IMR-90 (cell line): ENCODE data around the gene RB1. TPM values are rescaled to one million over a fixed set of nuclear protein-coding genes. Genes with fewer than 3 reads are reported as not detected.

Source experiments
- ATAC-seq: fragments of 200-7000 bp; cut with Tn5 transposase; 2 replicates; pipeline ENCODE4 v1.9.1; 2020; ENCODE audit warnings: low read depth, mild to moderate bottlenecking, moderate library complexity
- BruUV-seq: library from RNA; stranded (reverse); fragments of 400-500 nt; replicated peaks from 2 replicates; lab custom pipeline; 2021; lab: Mats Ljungman, UMichigan
- CTCF ChIA-PET: fragments of 300-600 bp; formaldehyde crosslinking; extraction: SDS; loops from one replicate; lab custom pipeline; 2021; ENCODE audit warnings: antibody characterized with exemption; lab: Yijun Ruan, JAX
- POLR2A ChIA-PET: fragments of 300-600 bp; sonication (Branson Sonifier 250); formaldehyde crosslinking; loops from one replicate; lab custom pipeline; 2022; ENCODE audit warnings: antibody characterized with exemption; ENCODE audit not compliant: unreplicated experiment; lab: Charles Lee
- DNase-seq: peaks from one replicate; pipeline ENCODE4 v3.0.0; 2013
- H2AFZ ChIP-seq: replicated peaks from 2 replicates; pipeline ENCODE3; 2013; ENCODE audit warnings: low read length, mild to moderate bottlenecking; ENCODE audit not compliant: poor library complexity
- H2AK5ac ChIP-seq: 2 replicates; pipeline ENCODE4 v1.6.1; 2013; ENCODE audit warnings: low read depth, low read length, inconsistent platforms
- H2AK9ac ChIP-seq: replicated peaks from 2 replicates; pipeline ENCODE3; 2013; ENCODE audit warnings: mild to moderate bottlenecking, low read depth, low read length, moderate library complexity; ENCODE audit not compliant: poor library complexity
- H2BK120ac ChIP-seq: 2 replicates; pipeline ENCODE4 v1.6.1; 2013; ENCODE audit warnings: low read depth, low read length, inconsistent platforms
- H2BK15ac ChIP-seq: 3 replicates; pipeline ENCODE4 v1.6.1; 2013; ENCODE audit warnings: low read depth, low read length, inconsistent platforms
- H2BK20ac ChIP-seq: 2 replicates; pipeline ENCODE4 v1.6.1; 2013; ENCODE audit warnings: low read depth, mild to moderate bottlenecking, inconsistent platforms, low read length, moderate library complexity
- H2BK5ac ChIP-seq: 2 replicates; pipeline ENCODE4 v1.6.1; 2013; ENCODE audit warnings: mild to moderate bottlenecking, low read depth, low read length, inconsistent platforms; ENCODE audit not compliant: poor library complexity, severe bottlenecking
- H3K14ac ChIP-seq: replicated peaks from 2 replicates; pipeline ENCODE4 v1.6.1; 2013; ENCODE audit warnings: low read depth, low read length, inconsistent platforms
- H3K18ac ChIP-seq: 2 replicates; pipeline ENCODE4 v1.6.1; 2013; ENCODE audit warnings: low read depth, low read length, control low read depth
- H3K23ac ChIP-seq: 2 replicates; pipeline ENCODE4 v1.6.1; 2013; ENCODE audit warnings: low read depth, low read length, inconsistent platforms
- H3K27ac ChIP-seq: 2 replicates; pipeline ENCODE4 v1.5.1; 2013; ENCODE audit warnings: mild to moderate bottlenecking, control low read depth, low read length; ENCODE audit not compliant: insufficient read depth
- H3K27me3 ChIP-seq: 2 replicates; pipeline ENCODE4 v1.6.1; 2013; ENCODE audit warnings: low read length; ENCODE audit not compliant: control insufficient read depth, insufficient read depth
- H3K36me3 ChIP-seq: 2 replicates; pipeline ENCODE4 v1.6.1; 2013; ENCODE audit warnings: low read length, mixed read lengths; ENCODE audit not compliant: control insufficient read depth, insufficient read depth
- H3K4ac ChIP-seq: 2 replicates; pipeline ENCODE4 v1.6.1; 2013; ENCODE audit warnings: low read depth, low read length, inconsistent platforms
- H3K4me1 ChIP-seq: 2 replicates; pipeline ENCODE4 v1.6.1; 2013; ENCODE audit warnings: low read length, mixed read lengths; ENCODE audit not compliant: control insufficient read depth, insufficient read depth
- H3K4me2 ChIP-seq: 2 replicates; pipeline ENCODE4 v1.6.1; 2013; ENCODE audit warnings: low read depth, mild to moderate bottlenecking, control low read depth, low read length, moderate library complexity
- H3K4me3 ChIP-seq: 2 replicates; pipeline ENCODE4 v1.5.1; 2013; ENCODE audit warnings: low read depth, mild to moderate bottlenecking, control low read depth, low read length, moderate library complexity; ENCODE audit not compliant: insufficient read depth
- H3K56ac ChIP-seq: 2 replicates; pipeline ENCODE4 v1.6.1; 2013; ENCODE audit warnings: low read length, inconsistent platforms; ENCODE audit not compliant: insufficient read depth; ENCODE audit errors: extremely low read depth
- H3K79me1 ChIP-seq, 2 experiments: 2 replicates each; pipeline ENCODE4 v1.6.1; 2013; ENCODE audit warnings: low read length in 2 of 2, inconsistent platforms in 1 of 2, low read depth in 1 of 2
- H3K9ac ChIP-seq: 2 replicates; pipeline ENCODE4 v1.6.1; 2013; ENCODE audit warnings: low read depth, low read length, control low read depth
- H3K9me1 ChIP-seq: 2 replicates; pipeline ENCODE4 v1.6.1; 2013; ENCODE audit warnings: low read length, inconsistent platforms; ENCODE audit not compliant: insufficient read depth
- H3K9me3 ChIP-seq: 2 replicates; pipeline ENCODE4 v1.6.1; 2013; ENCODE audit warnings: low read length; ENCODE audit not compliant: control insufficient read depth, insufficient read depth
- H4K20me1 ChIP-seq: 2 replicates; pipeline ENCODE4 v1.6.1; 2013; ENCODE audit warnings: low read length, inconsistent platforms; ENCODE audit not compliant: insufficient read depth
- H4K5ac ChIP-seq: 2 replicates; pipeline ENCODE4 v1.6.1; 2013; ENCODE audit warnings: mild to moderate bottlenecking, low read depth, low read length, control low read depth
- H4K8ac ChIP-seq, 2 experiments: 2 replicates each; pipeline ENCODE4 v1.6.1; 2013; ENCODE audit warnings: low read depth in 2 of 2, low read length in 2 of 2, control low read depth in 1 of 2, inconsistent platforms in 1 of 2
- H4K91ac ChIP-seq: 2 replicates; pipeline ENCODE4 v1.6.1; 2013; ENCODE audit warnings: low read depth, low read length, inconsistent platforms; ENCODE audit not compliant: insufficient read depth
- CEBPB ChIP-seq: IDR thresholded peaks from 2 replicates; pipeline ENCODE4 v1.6.1; 2012; ENCODE audit warnings: low read depth, low read length, improper control_type of control experiment
- CHD1 ChIP-seq: IDR thresholded peaks from 2 replicates; pipeline ENCODE4 v1.6.1; 2012; ENCODE audit warnings: low read depth, low read length, improper control_type of control experiment
- MAZ ChIP-seq: IDR thresholded peaks from 2 replicates; pipeline ENCODE4 v1.6.1; 2012; ENCODE audit warnings: low read depth, mild to moderate bottlenecking, low read length, improper control_type of control experiment, moderate library complexity, borderline replicate concordance
- MXI1 ChIP-seq: IDR thresholded peaks from 2 replicates; pipeline ENCODE4 v1.6.1; 2012; ENCODE audit warnings: low read depth, mild to moderate bottlenecking, low read length, moderate library complexity, borderline replicate concordance
- POLR2A ChIP-seq: IDR thresholded peaks from 2 replicates; pipeline ENCODE4 v1.6.1; 2012; ENCODE audit warnings: mild to moderate bottlenecking, low read depth, low read length
- dilution Hi-C: fragments of 300-500 bp; cut with HindIII; formaldehyde crosslinking; loops from one replicate; pipeline ENCODE4 v1.14.3; 2018; ENCODE audit warnings: low sequenced_read_pairs; ENCODE audit not compliant: unreplicated experiment
- in situ Hi-C: fragments of 300-500 bp; cut with MboI; formaldehyde crosslinking; loops from 3 replicates; pipeline ENCODE4 v1.14.3; 2019; ENCODE audit warnings: low sequenced_read_pairs, inconsistent platforms, mixed read lengths
- intact Hi-C: fragments of 100-400 bp; cut with micrococcal nuclease; formaldehyde crosslinking; loops from 2 replicates; pipeline ENCODE4 v1.10.0; 2022
- polyA plus RNA-seq, 3 experiments: library from polyadenylated mRNA; depleted of rRNA; stranded (reverse); fragments of >200 nt; gene quantifications; 2 replicates each; pipeline ENCODE4 v1.2.3, GENCODE V29; 2012; ENCODE audit warnings: low replicate concordance in 1 of 3
- total RNA-seq: library from RNA; depleted of rRNA; stranded (reverse); fragments of >200 nt; gene quantifications from 2 replicates; pipeline ENCODE4 v1.2.3, GENCODE V29; 2012

RB1 gene
- total and polyA plus RNA-seq, 2 of the 4 experiments (the other 2 are of a cell fraction): 11.4 to 15.4 TPM

- ATAC-seq: no peak
- POLR2A ChIA-PET: interaction anchor here (0.6 to 0.9 kb wide), 2 partner anchors 14 to 385 kb away, joined by 5 to 6 read pairs; partner anchors contain the start of gene LPAR6
Observed at GRCh38 chr13:48398450-48399095, 95.0 kb downstream of the RB1 start.

More at GRCh38 chr13:48398450-48399095, 95.0 kb downstream of the RB1 start:
- Histone ChIP-seq H2BK15ac (no peak overlapping the region), H2AFZ (no peak overlapping the region), H2BK5ac (no peak overlapping the region), H3K4me3 (no peak overlapping the region), H3K27ac (no peak overlapping the region), H3K9ac (no peak overlapping the region), H3K36me3 (peaks cover 4% of the 10 kb centered on the region; the same call in 1 of the 2 replicates), H3K4me1 (peaks cover 5% of the 10 kb centered on the region; the same call in 1 of the 2 replicates), H3K9me1 (no peaks in the 10 kb centered on the region), H4K5ac (no peak overlapping the region), H3K23ac (peak overlapping the region; percentile 89; the same call in 1 of the 2 replicates), H3K9me3 (no peaks in the 10 kb centered on the region), H2BK20ac (no peak overlapping the region), H4K8ac (no peak overlapping the region), H3K4ac (no peak overlapping the region), H3K56ac (no peak overlapping the region), H3K18ac (no peak overlapping the region; the same call in 1 of the 2 replicates), H3K4me2 (no peak overlapping the region), H4K20me1 (no peaks in the 10 kb centered on the region), H2AK9ac (no peak overlapping the region), H4K91ac (no peak overlapping the region), H3K79me1 (peaks cover 3 to 17% of the 10 kb centered on the region in 2 experiments; a peak in 1 of 4 replicates), H3K27me3 (no peaks in the 10 kb centered on the region), H3K14ac (no peak overlapping the region), H2AK5ac (no peak overlapping the region), H2BK120ac (no peak overlapping the region)
- TF ChIP-seq CHD1 (no peak), CEBPB (no peak), MXI1 (no peak), MAZ (no peak), POLR2A (no peak)
- dilution Hi-C loops (no loop called here), intact Hi-C loops (no loop called here), in situ Hi-C loops (no loop called here)
- DNase-seq: peak; percentile 18
- CTCF ChIA-PET: no interaction called here
- no TSS peak for BruUV-seq
